Measurements from ENCODE around the gene TLL2.

TLL2 gene

GRCh38 chr10:96418582-96418981 lies 95.1 kb downstream of the TLL2 start:
- Histone ChIP-seq H3K9ac (ENCODE audit: low read depth, low read length) (no peak overlapping the region), H4K20me1 (ENCODE audit: insufficient read depth, low read length) (no peaks in the 10 kb centered on the region), H3K27ac (ENCODE audit: low read length) (no peak overlapping the region), H3K4me2 (ENCODE audit: insufficient read depth, low read length) (no peak overlapping the region), H2AFZ (ENCODE audit: low read depth, low read length) (no peak overlapping the region), H3K9me3 (ENCODE audit: insufficient read depth, low read length, severe bottlenecking) (no peaks in the 10 kb centered on the region), H3K36me3 (ENCODE audit: insufficient read depth, low read length) (no peaks in the 10 kb centered on the region), H3K27me3 (ENCODE audit: insufficient read depth, low read length, poor library complexity) (peaks cover 10% of the 10 kb centered on the region), H3K79me2 (ENCODE audit: insufficient read depth, low read length) (no peaks in the 10 kb centered on the region), H3K4me3 (ENCODE audit: low read depth in 1 of 2, low read length in 2 of 2) (no peak overlapping the region), H3K4me1 (ENCODE audit: insufficient read depth, low read length) (no peaks in the 10 kb centered on the region)
- TF ChIP-seq CTCF (IDR thresholded peaks at IDR 0.05; ENCODE audit: borderline replicate concordance, extremely low read depth, low read length, poor library complexity, severe bottlenecking) (no peak), EZH2 (IDR thresholded peaks at IDR 0.05; ENCODE audit: borderline replicate concordance, low read depth, low read length, severe bottlenecking) (no peak)
- DNase-seq (no peak), ATAC-seq (ENCODE audit: insufficient read depth, low read depth) (no peak)

GRCh38 chr10:96417441-96417840 lies 96.3 kb downstream of the TLL2 start:
- ATAC-seq (ENCODE audit: insufficient read depth, low read depth) (peak; percentile 49; the same call in 1 of the 3 replicates), DNase-seq (no peak)
- H3K79me2 ChIP-seq (ENCODE audit: insufficient read depth, low read length), result no peaks in the 10 kb centered on the region
- no peak overlapping the region for H3K4me2 ChIP-seq (ENCODE audit: insufficient read depth, low read length)
- peaks cover 17% of the 10 kb centered on the region for H3K27me3 ChIP-seq (ENCODE audit: insufficient read depth, low read length, poor library complexity)
- no peaks in the 10 kb centered on the region for H4K20me1 ChIP-seq (ENCODE audit: insufficient read depth, low read length)
- no peak overlapping the region for H3K4me3 ChIP-seq (ENCODE audit: low read depth in 1 of 2, low read length in 2 of 2)
- H2AFZ ChIP-seq (ENCODE audit: low read depth, low read length), result no peak overlapping the region
- H3K36me3 ChIP-seq (ENCODE audit: insufficient read depth, low read length), result no peaks in the 10 kb centered on the region
- H3K9me3 ChIP-seq (ENCODE audit: insufficient read depth, low read length, severe bottlenecking), result no peaks in the 10 kb centered on the region
- H3K9ac ChIP-seq (ENCODE audit: low read depth, low read length), result no peak overlapping the region
- no peak for TF ChIP-seq CTCF (IDR thresholded peaks at IDR 0.05; ENCODE audit: borderline replicate concordance, extremely low read depth, low read length, poor library complexity, severe bottlenecking)
- H3K4me1 ChIP-seq (ENCODE audit: insufficient read depth, low read length), result no peaks in the 10 kb centered on the region
- H3K27ac ChIP-seq (ENCODE audit: low read length), result no peak overlapping the region

GRCh38 chr10:96416643-96417042 lies 97.1 kb downstream of the TLL2 start:
- DNase-seq (no peak), ATAC-seq (ENCODE audit: insufficient read depth, low read depth) (peak; percentile 27; the same call in 1 of the 3 replicates)
- no peak overlapping the region for H3K4me3 ChIP-seq (ENCODE audit: low read depth in 1 of 2, low read length in 2 of 2)
- no peak overlapping the region for H3K27ac ChIP-seq (ENCODE audit: low read length)
- no peak overlapping the region for H2AFZ ChIP-seq (ENCODE audit: low read depth, low read length)
- no peaks in the 10 kb centered on the region for H3K79me2 ChIP-seq (ENCODE audit: insufficient read depth, low read length)
- no peaks in the 10 kb centered on the region for H3K4me1 ChIP-seq (ENCODE audit: insufficient read depth, low read length)
- H3K36me3 ChIP-seq (ENCODE audit: insufficient read depth, low read length), result no peaks in the 10 kb centered on the region
- peaks cover 18% of the 10 kb centered on the region for H3K27me3 ChIP-seq (ENCODE audit: insufficient read depth, low read length, poor library complexity)
- TF ChIP-seq EZH2 (IDR thresholded peaks at IDR 0.05; ENCODE audit: borderline replicate concordance, low read depth, low read length, severe bottlenecking), result no peak
- TF ChIP-seq CTCF (IDR thresholded peaks at IDR 0.05; ENCODE audit: borderline replicate concordance, extremely low read depth, low read length, poor library complexity, severe bottlenecking), result no peak
- H3K9me3 ChIP-seq (ENCODE audit: insufficient read depth, low read length, severe bottlenecking), result no peaks in the 10 kb centered on the region
- H3K9ac ChIP-seq (ENCODE audit: low read depth, low read length), result no peak overlapping the region
- H3K4me2 ChIP-seq (ENCODE audit: insufficient read depth, low read length), result no peak overlapping the region
- no peaks in the 10 kb centered on the region for H4K20me1 ChIP-seq (ENCODE audit: insufficient read depth, low read length)
